HEK293 (cell line): Measurements from ENCODE around the gene ETV6.

Source experiments
- CTCF ChIA-PET: fragments of 350-600 bp; formaldehyde crosslinking; extraction: SDS; loops from one replicate; lab custom pipeline; 2021; ENCODE audit warnings: antibody characterized with exemption; lab: Yijun Ruan, JAX
- POLR2A ChIA-PET: fragments of 300-600 bp; formaldehyde crosslinking; extraction: SDS; loops from one replicate; lab custom pipeline; 2020; ENCODE audit warnings: antibody characterized with exemption, inconsistent platforms; lab: Yijun Ruan, JAX
- H3K27ac ChIP-seq: fragments of 200-500 bp; sonication (Bioruptor generic); 2 replicates; pipeline ENCODE4 v1.5.1; 2014; ENCODE audit warnings: low read depth, low read length, control low read depth, inconsistent platforms; ENCODE audit errors: extremely low read depth
- H3K36me3 ChIP-seq, 2 experiments: fragments of 200-500 bp in 1 of 2; sonication (Bioruptor generic) in 1 of 2; 1 replicate in 1 of 2; 2 replicates in 1 of 2; pipeline ENCODE4 v1.5.1; 2014 to 2017; ENCODE audit warnings: inconsistent platforms in 2 of 2, low read length in 2 of 2; ENCODE audit not compliant: control insufficient read depth in 2 of 2, insufficient read depth in 1 of 2
- H3K4me1 ChIP-seq: fragments of 200-500 bp; sonication (Bioruptor generic); 2 replicates; pipeline ENCODE4 v1.5.1; 2014; ENCODE audit warnings: mild to moderate bottlenecking, low read length, inconsistent platforms; ENCODE audit not compliant: control insufficient read depth, insufficient read depth
- H3K4me3 ChIP-seq: 2 replicates; pipeline ENCODE4 v1.5.1; 2011; ENCODE audit warnings: low read depth, mild to moderate bottlenecking, control low read depth, low read length, moderate library complexity
- H3K9me3 ChIP-seq: fragments of 200-500 bp; sonication (Bioruptor generic); 2 replicates; pipeline ENCODE4 v1.5.1; 2014; ENCODE audit warnings: low read depth, low read length, inconsistent platforms; ENCODE audit not compliant: control insufficient read depth, insufficient read depth
- HOXC10 ChIP-seq: sonication (generic); formaldehyde crosslinking; IDR thresholded peaks from 2 replicates; pipeline ENCODE4 v1.8.1; 2023; ENCODE audit warnings: mild to moderate bottlenecking, missing genetic modification reagents
- ZBTB10 ChIP-seq: fragments of 450-650 bp; formaldehyde crosslinking; IDR thresholded peaks from 2 replicates; pipeline ENCODE4 v1.5.1; 2016; ENCODE audit warnings: missing biosample characterization, missing genetic modification characterization
- ZEB2 ChIP-seq: fragments of 450-650 bp; formaldehyde crosslinking; IDR thresholded peaks from 2 replicates; pipeline ENCODE4 v1.5.1; 2016; ENCODE audit warnings: missing biosample characterization, missing genetic modification characterization
- ZNF133 ChIP-seq: fragments of 450-650 bp; formaldehyde crosslinking; IDR thresholded peaks from 2 replicates; pipeline ENCODE4 v1.5.1; 2016; ENCODE audit warnings: missing biosample characterization, missing genetic modification characterization
- ZNF280D ChIP-seq: fragments of 450-650 bp; formaldehyde crosslinking; IDR thresholded peaks from 2 replicates; pipeline ENCODE4 v1.5.1; 2016; ENCODE audit warnings: missing biosample characterization, missing genetic modification characterization
- ZNF335 ChIP-seq: fragments of 450-650 bp; formaldehyde crosslinking; conservative IDR thresholded peaks from 2 replicates; pipeline ENCODE4 v1.5.1; 2016; ENCODE audit warnings: missing biosample characterization, missing genetic modification characterization
- ZNF394 ChIP-seq: fragments of 450-650 bp; formaldehyde crosslinking; IDR thresholded peaks from 2 replicates; pipeline ENCODE4 v1.5.1; 2016; ENCODE audit warnings: missing biosample characterization, missing genetic modification characterization, mild to moderate bottlenecking, moderate library complexity, borderline replicate concordance
- ZNF501 ChIP-seq: fragments of 450-650 bp; formaldehyde crosslinking; IDR thresholded peaks from 2 replicates; pipeline ENCODE4 v1.5.1; 2016; ENCODE audit warnings: missing biosample characterization, missing genetic modification characterization
- ZNF521 ChIP-seq: fragments of 450-650 bp; formaldehyde crosslinking; IDR thresholded peaks from 2 replicates; pipeline ENCODE4 v1.5.1; 2017; ENCODE audit warnings: missing biosample characterization, mild to moderate bottlenecking, missing genetic modification characterization
- ZNF530 ChIP-seq: fragments of 450-650 bp; formaldehyde crosslinking; IDR thresholded peaks from 2 replicates; pipeline ENCODE4 v1.5.1; 2016; ENCODE audit warnings: low read depth, missing biosample characterization, missing genetic modification characterization
- ZNF561 ChIP-seq: fragments of 450-650 bp; IDR thresholded peaks from 2 replicates; pipeline ENCODE4 v1.5.1; 2018; ENCODE audit warnings: missing biosample characterization, missing genetic modification characterization, borderline replicate concordance
- ZNF585B ChIP-seq: fragments of 450-650 bp; formaldehyde crosslinking; IDR thresholded peaks from 2 replicates; pipeline ENCODE4 v1.5.1; 2016; ENCODE audit warnings: missing biosample characterization, missing genetic modification characterization
- ZNF621 ChIP-seq: fragments of 450-650 bp; formaldehyde crosslinking; IDR thresholded peaks from 2 replicates; pipeline ENCODE4 v1.5.1; 2017; ENCODE audit warnings: missing biosample characterization, missing genetic modification characterization
- ZNF629 ChIP-seq: fragments of 450-650 bp; formaldehyde crosslinking; IDR thresholded peaks from 2 replicates; pipeline ENCODE4 v1.5.1; 2017; ENCODE audit warnings: missing biosample characterization, missing genetic modification characterization
- ZNF639 ChIP-seq: fragments of 450-650 bp; formaldehyde crosslinking; IDR thresholded peaks from 2 replicates; pipeline ENCODE4 v1.5.1; 2016; ENCODE audit warnings: missing biosample characterization, missing genetic modification characterization
- ZNF654 ChIP-seq: fragments of 450-650 bp; formaldehyde crosslinking; IDR thresholded peaks from 2 replicates; pipeline ENCODE4 v1.5.1; 2016; ENCODE audit warnings: low read depth, missing biosample characterization, missing genetic modification characterization
- ZNF692 ChIP-seq: fragments of 450-650 bp; formaldehyde crosslinking; IDR thresholded peaks from 2 replicates; pipeline ENCODE4 v1.5.1; 2016; ENCODE audit warnings: missing biosample characterization, missing genetic modification characterization
- ZNF701 ChIP-seq: fragments of 450-650 bp; formaldehyde crosslinking; IDR thresholded peaks from 2 replicates; pipeline ENCODE4 v1.5.1; 2016; ENCODE audit warnings: missing biosample characterization, missing genetic modification characterization
- ZNF76 ChIP-seq: fragments of 450-650 bp; formaldehyde crosslinking; IDR thresholded peaks from 2 replicates; pipeline ENCODE4; 2016; ENCODE audit warnings: low read depth, missing biosample characterization, missing genetic modification characterization, borderline replicate concordance
- ZSCAN4 ChIP-seq: fragments of 450-650 bp; formaldehyde crosslinking; IDR thresholded peaks from 2 replicates; pipeline ENCODE4 v1.5.1; 2017; ENCODE audit warnings: missing biosample characterization, missing genetic modification characterization
- ZXDB ChIP-seq: fragments of 450-650 bp; formaldehyde crosslinking; IDR thresholded peaks from 2 replicates; pipeline ENCODE4 v1.5.1; 2016; ENCODE audit warnings: missing biosample characterization, missing genetic modification characterization

ETV6 gene

GRCh38 chr12:11689591-11690186, 40.2 kb downstream of the ETV6 start:
- Histone ChIP-seq H3K36me3 (no peaks in the 10 kb centered on the region), H3K27ac (no peak overlapping the region), H3K9me3 (no peaks in the 10 kb centered on the region), H3K4me1 (0 out of 2 replicates have a peak, but pooled peaks cover 4% of the 10 kb centered on the region), H3K4me3 (no peak overlapping the region)
- TF ChIP-seq ZNF133: no peak
- no peak for TF ChIP-seq ZNF654 (tag by site-specific recombination)
- TF ChIP-seq ZNF639 (tag by site-specific recombination): no peak
- TF ChIP-seq ZNF280D (tag by site-specific recombination): no peak
- TF ChIP-seq ZXDB (tag by site-specific recombination): no peak
- TF ChIP-seq ZNF501: no peak
- no peak for TF ChIP-seq ZNF585B
- no peak for TF ChIP-seq ZSCAN4 (tag by site-specific recombination)
- no peak for TF ChIP-seq ZEB2 (tag by site-specific recombination)
- no peak for TF ChIP-seq ZNF629 (tag by site-specific recombination)
- no peak for TF ChIP-seq ZNF521 (tag by site-specific recombination)
- ChIA-PET CTCF (interaction anchor here (0.6 kb wide), 1 partner anchor 176 kb away, joined by 3 read pairs; no protein-coding TSS in a partner anchor), POLR2A (interaction anchor here (0.7 kb wide), 1 partner anchor 402 kb away, joined by 3 read pairs; no protein-coding TSS in a partner anchor)

GRCh38 chr12:11693067-11693466, 43.6 kb downstream of the ETV6 start:
- H3K4me3 ChIP-seq: no peak overlapping the region
- POLR2A ChIA-PET: no interaction called here
- no peaks in the 10 kb centered on the region for H3K9me3 ChIP-seq
- H3K27ac ChIP-seq: no peak overlapping the region
- CTCF ChIA-PET: interaction anchor here (0.9 kb wide), 1 partner anchor 13 kb away, joined by 4 read pairs; no protein-coding TSS in a partner anchor
- TF ChIP-seq ZNF692 (tag by site-specific recombination) (no peak), ZNF335 (tag by site-specific recombination) (no peak), HOXC10 (CRISPR knock-in tag) (no peak), ZNF394 (tag by site-specific recombination) (no peak), ZNF76 (tag by site-specific recombination) (no peak), ZBTB10 (no peak), ZNF530 (tag by site-specific recombination) (no peak), ZNF621 (no peak), ZNF561 (tag by site-specific recombination) (no peak), ZNF701 (no peak)
- H3K4me1 ChIP-seq: no peaks in the 10 kb centered on the region
- no peaks in the 10 kb centered on the region for H3K36me3 ChIP-seq
